PFSK-1 (cell line): Measurements from ENCODE around the gene FAM110A.

ENCODE experiments used
- FOXP2 ChIP-seq: optimal IDR thresholded peaks from 2 replicates; pipeline ENCODE3; 2011; ENCODE audit warnings: borderline replicate concordance, control low read depth, inconsistent platforms; ENCODE audit not compliant: insufficient read depth; ENCODE audit errors: extremely low read length, extremely low read depth
- POLR2AphosphoS5 ChIP-seq: IDR thresholded peaks from 2 replicates; pipeline ENCODE4 v1.6.1; 2012; ENCODE audit warnings: low read depth, mild to moderate bottlenecking, control low read depth, low read length, moderate library complexity
- SIN3A ChIP-seq: IDR thresholded peaks from 2 replicates; pipeline ENCODE4 v1.6.1; 2012; ENCODE audit warnings: mild to moderate bottlenecking, low read length, moderate library complexity, borderline replicate concordance; ENCODE audit not compliant: insufficient read depth
- TAF1 ChIP-seq: IDR thresholded peaks from 2 replicates; pipeline ENCODE4 v1.6.1; 2012; ENCODE audit warnings: low read length, control low read depth, borderline replicate concordance; ENCODE audit not compliant: insufficient read depth
- TF ChIP-seq, protein P1 (sequence below), 2 experiments: IDR thresholded peaks; 2 replicates each; pipeline versions ENCODE4 v1.6.1 to v1.8.0; 2011 to 2012; ENCODE audit warnings: low read depth in 2 of 2, low read length in 2 of 2, control low read depth in 1 of 2, inconsistent platforms in 1 of 2, mild to moderate bottlenecking in 1 of 2, moderate library complexity in 1 of 2; ENCODE audit not compliant: insufficient read depth in 1 of 2

FAM110A gene

DNA sequence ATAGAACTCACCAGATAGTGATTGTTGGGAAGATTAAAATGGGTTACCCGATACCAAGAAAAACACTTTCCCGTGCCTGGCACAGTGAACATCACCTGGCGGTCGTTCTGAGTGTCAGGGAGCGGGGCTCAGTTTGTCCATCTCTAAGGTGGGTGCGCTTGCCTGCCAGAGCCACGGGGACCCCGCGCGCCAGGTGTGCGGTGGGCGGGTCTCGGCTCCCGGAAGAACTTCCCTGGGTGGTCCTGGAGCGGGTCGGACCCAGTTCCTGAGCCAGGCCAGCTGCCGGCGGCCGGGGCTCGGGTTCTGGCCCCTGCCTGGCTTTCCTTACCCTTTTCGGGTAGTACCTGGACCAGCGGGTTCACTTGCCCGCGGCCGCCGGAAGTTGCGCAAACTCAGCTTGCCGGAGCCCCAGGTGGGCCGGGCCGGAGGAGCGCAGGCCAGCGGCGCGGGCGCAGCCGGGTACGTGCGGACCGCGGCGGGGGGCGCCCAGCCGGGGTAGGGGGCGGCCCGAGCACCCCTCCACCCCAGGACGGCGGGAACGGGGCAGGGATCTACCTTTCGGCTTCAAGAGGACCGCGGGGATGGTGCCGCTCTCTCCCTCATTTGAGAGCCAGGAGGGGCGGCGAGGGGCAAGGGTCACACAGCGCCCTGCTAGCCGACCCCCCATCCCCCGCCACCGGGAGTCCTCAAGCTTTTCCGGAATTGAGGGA is 7.5 kb downstream of the FAM110A start:
- no peak for TF ChIP-seq SIN3A

GRCh38 chr20:841568-842546 is 8.3 kb downstream of the FAM110A start:
- TF ChIP-seq, protein P1, sequence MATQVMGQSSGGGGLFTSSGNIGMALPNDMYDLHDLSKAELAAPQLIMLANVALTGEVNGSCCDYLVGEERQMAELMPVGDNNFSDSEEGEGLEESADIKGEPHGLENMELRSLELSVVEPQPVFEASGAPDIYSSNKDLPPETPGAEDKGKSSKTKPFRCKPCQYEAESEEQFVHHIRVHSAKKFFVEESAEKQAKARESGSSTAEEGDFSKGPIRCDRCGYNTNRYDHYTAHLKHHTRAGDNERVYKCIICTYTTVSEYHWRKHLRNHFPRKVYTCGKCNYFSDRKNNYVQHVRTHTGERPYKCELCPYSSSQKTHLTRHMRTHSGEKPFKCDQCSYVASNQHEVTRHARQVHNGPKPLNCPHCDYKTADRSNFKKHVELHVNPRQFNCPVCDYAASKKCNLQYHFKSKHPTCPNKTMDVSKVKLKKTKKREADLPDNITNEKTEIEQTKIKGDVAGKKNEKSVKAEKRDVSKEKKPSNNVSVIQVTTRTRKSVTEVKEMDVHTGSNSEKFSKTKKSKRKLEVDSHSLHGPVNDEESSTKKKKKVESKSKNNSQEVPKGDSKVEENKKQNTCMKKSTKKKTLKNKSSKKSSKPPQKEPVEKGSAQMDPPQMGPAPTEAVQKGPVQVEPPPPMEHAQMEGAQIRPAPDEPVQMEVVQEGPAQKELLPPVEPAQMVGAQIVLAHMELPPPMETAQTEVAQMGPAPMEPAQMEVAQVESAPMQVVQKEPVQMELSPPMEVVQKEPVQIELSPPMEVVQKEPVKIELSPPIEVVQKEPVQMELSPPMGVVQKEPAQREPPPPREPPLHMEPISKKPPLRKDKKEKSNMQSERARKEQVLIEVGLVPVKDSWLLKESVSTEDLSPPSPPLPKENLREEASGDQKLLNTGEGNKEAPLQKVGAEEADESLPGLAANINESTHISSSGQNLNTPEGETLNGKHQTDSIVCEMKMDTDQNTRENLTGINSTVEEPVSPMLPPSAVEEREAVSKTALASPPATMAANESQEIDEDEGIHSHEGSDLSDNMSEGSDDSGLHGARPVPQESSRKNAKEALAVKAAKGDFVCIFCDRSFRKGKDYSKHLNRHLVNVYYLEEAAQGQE (IDR thresholded peaks at IDR 0.05; ENCODE audit: insufficient read depth in 1 of 2, low read depth in 2 of 2, low read length in 2 of 2) = no peak
- TF ChIP-seq SIN3A (no peak), TAF1 (no peak), FOXP2 (no peak), POLR2AphosphoS5 (no peak)

GRCh38 chr20:842547-842940 is 9.0 kb downstream of the FAM110A start:
- TF ChIP-seq SIN3A = no peak
- TF ChIP-seq, protein P1 (IDR thresholded peaks at IDR 0.05; ENCODE audit: insufficient read depth in 1 of 2, low read depth in 2 of 2, low read length in 2 of 2) = no peak
- no peak for TF ChIP-seq TAF1
- TF ChIP-seq POLR2AphosphoS5 = no peak

GRCh38 chr20:843912-844311 is 10.4 kb downstream of the FAM110A start:
- TF ChIP-seq, protein P1 (IDR thresholded peaks at IDR 0.05; ENCODE audit: insufficient read depth in 1 of 2, low read depth in 2 of 2, low read length in 2 of 2) = no peak
- TF ChIP-seq SIN3A (no peak), TAF1 (no peak), POLR2AphosphoS5 (no peak), FOXP2 (no peak)

- TF ChIP-seq SIN3A = no peak
- TF ChIP-seq FOXP2 = no peak
- TF ChIP-seq TAF1 = no peak
- TF ChIP-seq POLR2AphosphoS5 = no peak
- TF ChIP-seq, protein P1 (IDR thresholded peaks at IDR 0.05; ENCODE audit: insufficient read depth in 1 of 2, low read depth in 2 of 2, low read length in 2 of 2) = no peak
These were observed 11.1 kb downstream of the FAM110A start for GRCh38 chr20:844473-845225.
